Choroid plexus epithelial cell (primary cell): ENCODE data around the gene MDM1.

ENCODE experiments used
- DNase-seq: peaks from one replicate; pipeline ENCODE4 v3.0.0-alpha.2; 2010; ENCODE audit warnings: low read depth
- H3K4me3 ChIP-seq: 2 replicates; pipeline ENCODE4 v1.5.1; 2011; ENCODE audit warnings: low read depth, mild to moderate bottlenecking, control low read depth, low read length, moderate library complexity
- CTCF ChIP-seq: conservative IDR thresholded peaks from 2 replicates; pipeline ENCODE4 v1.5.1; 2011; ENCODE audit warnings: low read depth, mild to moderate bottlenecking, control low read depth, inconsistent platforms, low read length, moderate library complexity

Gene MDM1

DNA sequence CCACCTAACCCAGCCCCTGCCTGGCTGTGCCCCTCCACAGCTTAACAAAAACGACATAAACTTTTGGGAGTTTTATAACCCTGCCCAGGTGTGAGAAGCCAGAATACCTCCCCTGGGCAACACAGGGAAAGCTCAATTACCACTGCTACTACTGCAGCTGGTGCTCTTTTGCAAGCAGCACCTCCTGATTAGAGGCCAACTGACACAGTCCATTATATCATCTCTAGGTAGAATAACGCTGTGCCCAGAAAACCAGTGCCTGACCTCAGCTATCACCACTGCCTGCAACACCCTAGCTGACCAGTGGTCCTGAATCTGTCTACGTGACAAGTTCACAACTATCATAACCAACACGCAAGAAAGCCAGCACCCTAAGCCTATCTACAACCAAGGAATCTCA is 34.2 kb downstream of the MDM1 start:
- DNase-seq: no peak
- no peak overlapping the region for H3K4me3 ChIP-seq
- TF ChIP-seq CTCF: no peak

DNA sequence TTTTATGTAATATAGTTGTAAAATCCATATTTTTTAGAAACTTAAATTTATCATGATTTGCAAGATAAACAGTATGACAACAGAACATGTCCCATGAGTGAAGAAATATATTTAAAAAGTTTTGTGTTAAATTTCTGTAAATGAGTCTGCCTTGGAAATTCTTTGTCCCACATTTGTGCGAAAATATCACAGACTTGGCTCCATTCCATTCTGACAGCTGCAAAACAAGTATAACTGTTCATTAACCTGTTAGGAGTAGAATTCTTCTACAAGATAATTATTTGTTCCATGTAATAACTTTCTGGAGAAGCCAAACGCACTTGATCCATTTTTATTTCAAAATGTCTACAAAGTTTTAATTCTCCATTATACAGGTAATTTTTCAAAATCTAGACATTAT is 37.9 kb downstream of the MDM1 start:
- no peak for TF ChIP-seq CTCF
- DNase-seq: peak; percentile 25
- no peak overlapping the region for H3K4me3 ChIP-seq

- DNase-seq: no peak
- TF ChIP-seq CTCF: no peak
- no peak overlapping the region for H3K4me3 ChIP-seq
Observed at GRCh38 chr12:68293347-68293746, 38.8 kb downstream of the MDM1 start.

DNA sequence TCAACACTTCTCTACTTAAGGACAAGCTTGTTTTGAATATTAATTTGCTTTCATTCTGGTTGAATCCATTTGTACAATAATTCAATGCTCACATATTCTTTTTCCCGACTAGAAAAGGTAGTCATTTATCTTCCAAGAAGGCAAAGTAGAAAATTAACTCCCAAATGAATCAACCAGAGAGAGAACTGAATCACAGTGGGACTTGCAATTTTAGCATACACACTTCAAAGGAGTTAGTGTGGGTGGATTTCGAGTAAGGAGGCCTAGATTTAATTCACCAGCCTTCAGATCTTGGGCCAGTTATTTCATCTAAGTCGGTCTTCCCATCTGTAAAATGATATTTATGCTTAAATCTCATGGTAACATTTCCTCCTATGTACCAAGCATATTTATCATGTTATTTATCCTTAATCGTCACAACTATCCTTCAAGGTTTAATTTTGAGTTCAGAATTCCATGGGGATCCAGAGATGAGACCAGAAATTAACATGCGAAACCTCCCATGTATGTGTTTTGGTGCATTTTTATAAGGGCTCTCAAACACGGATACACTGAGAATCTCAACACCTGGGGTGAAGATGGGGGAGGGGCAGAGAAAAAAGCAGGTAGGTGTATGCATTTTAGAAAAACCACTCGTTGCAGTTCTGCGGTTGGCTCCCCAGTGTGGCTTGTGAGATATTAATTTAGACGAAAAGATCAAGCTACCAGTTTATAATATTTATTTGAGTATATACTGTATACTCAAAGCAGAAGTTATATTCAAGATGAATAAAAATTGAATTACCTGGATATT is 39.8 kb downstream of the MDM1 start:
- no peak for DNase-seq
- TF ChIP-seq CTCF: no peak
- H3K4me3 ChIP-seq: no peak overlapping the region

GRCh38 chr12:68291396-68292036 is 40.6 kb downstream of the MDM1 start:
- DNase-seq: no peak
- H3K4me3 ChIP-seq: no peak overlapping the region
- no peak for TF ChIP-seq CTCF

DNA sequence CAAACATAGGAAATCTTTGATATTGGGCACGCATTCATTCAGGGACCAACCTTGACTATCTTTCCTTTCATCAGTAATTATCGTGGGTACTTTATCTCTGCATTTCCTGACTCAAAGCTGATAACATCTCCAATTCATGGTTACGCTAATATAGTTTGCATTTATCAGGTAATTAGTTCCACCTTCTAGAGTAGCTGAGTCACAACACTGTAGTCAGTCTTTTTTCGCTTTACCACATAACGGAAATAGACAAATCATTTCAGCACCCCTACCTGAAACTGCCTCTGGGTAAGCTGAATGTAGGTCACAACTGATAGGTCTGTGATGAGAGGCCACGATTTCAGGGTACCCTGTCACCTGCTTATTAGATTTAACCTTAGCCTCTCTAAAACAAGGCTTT is 42.0 kb downstream of the MDM1 start:
- no peak overlapping the region for H3K4me3 ChIP-seq
- no peak for TF ChIP-seq CTCF
- no peak for DNase-seq

GRCh38 chr12:68287106-68287505 is 45.1 kb downstream of the MDM1 start:
- DNase-seq: no peak
- no peak for TF ChIP-seq CTCF
- H3K4me3 ChIP-seq: no peak overlapping the region
